ENCODE data around the gene FABP6.

FABP6 gene

GRCh38 chr5:160198841-160199409 lies 30.4 kb upstream of the FABP6 start:
- peak; percentile 45 to 62 for DNase-seq
- TF ChIP-seq GATA1 (IDR thresholded peaks at IDR 0.05; ENCODE audit: low read depth, low read length), result no peak
- no peak for TF ChIP-seq POLR2A (IDR thresholded peaks at IDR 0.05; ENCODE audit: low read length)

GRCh38 chr5:160199410-160199911 lies 29.8 kb upstream of the FABP6 start:
- DNase-seq, result peak; percentile 62 to 81
- TF ChIP-seq POLR2A (IDR thresholded peaks at IDR 0.05; ENCODE audit: low read length), result no peak
- no peak for TF ChIP-seq GATA1 (IDR thresholded peaks at IDR 0.05; ENCODE audit: low read depth, low read length)

DNA sequence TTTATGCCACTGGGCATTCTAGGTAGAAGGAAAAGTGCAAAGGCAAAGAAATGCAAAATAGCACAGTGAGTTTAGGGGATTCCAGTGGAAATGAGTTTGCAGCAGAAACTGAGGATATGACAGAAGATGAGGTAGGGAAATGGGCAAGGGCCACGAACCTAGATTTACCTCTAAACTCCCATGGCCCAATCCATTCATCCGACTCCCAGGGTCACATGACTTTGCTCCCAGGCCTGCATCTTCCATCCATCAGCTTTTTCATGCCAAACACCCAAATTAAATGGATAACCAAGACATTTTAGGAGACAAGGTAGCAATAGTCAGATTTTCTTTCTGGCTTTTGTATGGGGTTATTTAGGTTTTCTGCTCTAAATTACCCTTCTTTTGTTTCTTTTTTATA lies 22.2 kb upstream of the FABP6 start:
- TF ChIP-seq POLR2A (IDR thresholded peaks at IDR 0.05; ENCODE audit: low read length) (no peak), GATA1 (IDR thresholded peaks at IDR 0.05; ENCODE audit: low read depth, low read length) (no peak)
- no peak for DNase-seq

GRCh38 chr5:160209917-160210316 lies 19.4 kb upstream of the FABP6 start:
- TF ChIP-seq GATA1 (IDR thresholded peaks at IDR 0.05; ENCODE audit: low read depth, low read length), result no peak
- TF ChIP-seq POLR2A (IDR thresholded peaks at IDR 0.05; ENCODE audit: low read length), result no peak
- no peak for DNase-seq

GRCh38 chr5:160210606-160211005 lies 18.7 kb upstream of the FABP6 start:
- DNase-seq, result no peak
- no peak for TF ChIP-seq POLR2A (IDR thresholded peaks at IDR 0.05; ENCODE audit: low read length)
- TF ChIP-seq GATA1 (IDR thresholded peaks at IDR 0.05; ENCODE audit: low read depth, low read length), result no peak

- TF ChIP-seq POLR2A (IDR thresholded peaks at IDR 0.05; ENCODE audit: low read length) (no peak), GATA1 (IDR thresholded peaks at IDR 0.05; ENCODE audit: low read depth, low read length) (no peak)
- DNase-seq, result no peak
Observed at GRCh38 chr5:160211352-160211751, 18.0 kb upstream of the FABP6 start.

- TF ChIP-seq GATA1 (IDR thresholded peaks at IDR 0.05; ENCODE audit: low read depth, low read length), result no peak
- TF ChIP-seq POLR2A (IDR thresholded peaks at IDR 0.05; ENCODE audit: low read length), result no peak
- DNase-seq, result no peak
Observed at GRCh38 chr5:160213537-160213936, 15.8 kb upstream of the FABP6 start.

GRCh38 chr5:160219356-160219755 lies 9.9 kb upstream of the FABP6 start:
- TF ChIP-seq GATA1 (IDR thresholded peaks at IDR 0.05; ENCODE audit: low read depth, low read length), result no peak
- TF ChIP-seq POLR2A (IDR thresholded peaks at IDR 0.05; ENCODE audit: low read length), result no peak
- DNase-seq, result no peak

- DNase-seq, result no peak
- TF ChIP-seq POLR2A (IDR thresholded peaks at IDR 0.05; ENCODE audit: low read length) (no peak), GATA1 (IDR thresholded peaks at IDR 0.05; ENCODE audit: low read depth, low read length) (no peak)
Observed at GRCh38 chr5:160221082-160221481, 8.2 kb upstream of the FABP6 start.

GRCh38 chr5:160227012-160227411 lies 2.3 kb upstream of the FABP6 start:
- no peak for DNase-seq
- no peak for TF ChIP-seq GATA1 (IDR thresholded peaks at IDR 0.05; ENCODE audit: low read depth, low read length)
- TF ChIP-seq POLR2A (IDR thresholded peaks at IDR 0.05; ENCODE audit: low read length), result no peak

DNA sequence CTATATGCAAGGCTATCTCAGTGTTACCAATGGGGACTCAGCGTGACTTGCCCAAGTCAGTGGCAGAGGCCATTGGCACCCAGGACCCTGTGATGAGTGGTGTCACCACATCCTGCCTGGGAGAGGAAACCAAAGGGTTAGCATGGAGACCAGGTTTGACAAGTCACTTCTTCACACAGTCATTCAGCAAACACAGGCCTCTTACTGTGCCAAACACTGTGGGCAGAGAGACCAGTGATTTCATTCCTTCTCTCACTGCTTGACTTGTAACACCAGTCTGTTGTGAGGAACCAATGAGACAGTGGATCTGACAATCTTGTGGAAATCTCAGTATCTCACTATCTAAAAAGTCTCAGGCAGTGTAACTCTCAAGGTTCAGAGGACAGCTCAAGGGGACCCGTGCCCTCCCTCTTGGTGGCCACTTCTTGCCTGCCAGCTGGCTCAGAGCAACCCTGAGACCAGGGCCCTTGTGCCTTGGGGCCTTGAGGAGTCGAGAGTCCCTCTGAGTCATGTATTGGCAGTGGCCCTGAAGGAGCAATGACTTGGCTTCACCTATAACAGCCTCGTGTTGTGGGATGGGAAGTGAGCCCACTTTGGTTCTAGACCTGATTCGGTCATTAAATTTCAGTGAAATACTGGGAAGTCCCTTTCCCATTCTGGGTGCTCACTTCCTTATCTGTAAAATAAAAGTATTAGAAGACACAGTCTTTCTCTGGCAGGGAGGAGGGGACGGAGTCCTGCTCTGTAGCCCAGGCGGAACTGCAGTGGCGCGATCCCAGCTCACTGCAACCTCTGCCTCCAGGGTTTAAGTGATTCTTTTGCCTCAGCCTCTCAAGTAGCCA lies 1.6 kb downstream of the FABP6 start:
- no peak for DNase-seq
- TF ChIP-seq GATA1 (IDR thresholded peaks at IDR 0.05; ENCODE audit: low read depth, low read length) (no peak), POLR2A (IDR thresholded peaks at IDR 0.05; ENCODE audit: low read length) (no peak)

- TF ChIP-seq POLR2A (IDR thresholded peaks at IDR 0.05; ENCODE audit: low read length), result no peak
- TF ChIP-seq GATA1 (IDR thresholded peaks at IDR 0.05; ENCODE audit: low read depth, low read length), result no peak
- no peak for DNase-seq
Observed at GRCh38 chr5:160231783-160232342, 2.6 kb downstream of the FABP6 start.

GRCh38 chr5:160233215-160233614 lies 3.9 kb downstream of the FABP6 start:
- peak; percentile 33 to 78 for DNase-seq
- TF ChIP-seq GATA1 (IDR thresholded peaks at IDR 0.05; ENCODE audit: low read depth, low read length), result no peak
- TF ChIP-seq POLR2A (IDR thresholded peaks at IDR 0.05; ENCODE audit: low read length), result no peak

GRCh38 chr5:160235731-160236130 lies 6.4 kb downstream of the FABP6 start:
- TF ChIP-seq GATA1 (IDR thresholded peaks at IDR 0.05; ENCODE audit: low read depth, low read length) (no peak), POLR2A (IDR thresholded peaks at IDR 0.05; ENCODE audit: low read length) (no peak)
- DNase-seq, result no peak
